Right atrium auricular region (tissue), 2 donors: ENCODE measurements around the gene PRKCH. TPM values are rescaled to one million over a fixed set of nuclear protein-coding genes. Genes with fewer than 3 reads are reported as not detected.

ENCODE experiments used
- DNase-seq: peaks from one replicate; pipeline ENCODE4 v3.0.0-alpha.2; 2019; ENCODE audit warnings: low spot score
- H3K27ac ChIP-seq, 2 donors: fragments of 200-600 bp; sonication (generic); 1 replicate in 1 of 2; 2 replicates in 1 of 2; pipeline ENCODE4 v1.5.1; 2016 to 2019
- H3K27me3 ChIP-seq, 2 donors: fragments of 200-600 bp; sonication (generic); one replicate each; pipeline versions ENCODE4 v1.5.1 to v1.6.0; 2017 to 2019
- H3K36me3 ChIP-seq: fragments of 200-600 bp; sonication (generic); one replicate; pipeline ENCODE4 v1.5.1; 2016
- H3K4me1 ChIP-seq, 2 donors: fragments of 200-600 bp; sonication (generic); one replicate each; pipeline versions ENCODE4 v1.5.1 to v1.6.0; 2017 to 2019
- H3K4me3 ChIP-seq, 2 donors: fragments of 200-600 bp; sonication (generic); 1 replicate in 1 of 2; 2 replicates in 1 of 2; pipeline ENCODE4 v1.5.1; 2017 to 2019; ENCODE audit warnings: mild to moderate bottlenecking in 1 of 2, moderate library complexity in 1 of 2
- H3K9me3 ChIP-seq, 2 donors: fragments of 200-600 bp; sonication (generic); one replicate each; pipeline ENCODE4 v1.5.1; 2019
- total RNA-seq, 2 donors: library from RNA; depleted of rRNA; stranded (reverse); fragments of >200 nt; gene quantifications; one replicate each; pipeline ENCODE4 v1.1.0, GENCODE V29; 2016
- TF ChIP-seq, protein P1 (sequence below), 2 donors: fragments of 200-600 bp; sonication (generic); IDR thresholded peaks; one replicate each; pipeline ENCODE4 v1.5.1; 2019; ENCODE audit warnings: antibody characterized with exemption in 2 of 2

The PRKCH gene
- total RNA-seq, 2 donors from 2014 or later, result 24.9 to 40.3 TPM

DNA sequence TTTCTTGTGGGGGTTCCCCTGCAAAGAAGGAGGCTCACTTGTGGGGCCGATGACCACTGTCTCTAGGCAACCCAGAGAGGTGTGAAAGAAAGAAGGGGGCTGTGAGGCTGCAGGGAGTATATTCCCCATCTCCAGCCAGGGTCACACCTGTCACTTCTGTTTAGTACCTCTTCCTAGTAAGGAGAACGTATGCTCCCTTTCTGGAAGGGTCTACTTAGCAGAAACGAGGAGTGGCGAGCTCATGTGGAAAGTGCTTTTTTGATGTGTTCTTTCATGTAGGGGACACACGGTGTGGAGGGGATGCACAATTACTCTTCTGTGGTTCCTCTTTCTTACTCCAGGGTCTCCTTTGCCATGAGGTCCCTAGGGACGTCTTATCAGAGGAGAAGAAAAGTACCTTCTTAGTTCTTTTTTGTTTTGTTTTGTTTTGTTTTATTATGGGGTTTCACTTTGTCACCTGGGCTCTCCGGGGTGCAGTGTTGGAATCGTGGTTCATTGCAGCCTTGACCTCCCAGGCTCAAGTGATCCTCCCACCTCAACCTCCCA lies 58.3 kb downstream of the PRKCH start:
- TF ChIP-seq, protein P1, sequence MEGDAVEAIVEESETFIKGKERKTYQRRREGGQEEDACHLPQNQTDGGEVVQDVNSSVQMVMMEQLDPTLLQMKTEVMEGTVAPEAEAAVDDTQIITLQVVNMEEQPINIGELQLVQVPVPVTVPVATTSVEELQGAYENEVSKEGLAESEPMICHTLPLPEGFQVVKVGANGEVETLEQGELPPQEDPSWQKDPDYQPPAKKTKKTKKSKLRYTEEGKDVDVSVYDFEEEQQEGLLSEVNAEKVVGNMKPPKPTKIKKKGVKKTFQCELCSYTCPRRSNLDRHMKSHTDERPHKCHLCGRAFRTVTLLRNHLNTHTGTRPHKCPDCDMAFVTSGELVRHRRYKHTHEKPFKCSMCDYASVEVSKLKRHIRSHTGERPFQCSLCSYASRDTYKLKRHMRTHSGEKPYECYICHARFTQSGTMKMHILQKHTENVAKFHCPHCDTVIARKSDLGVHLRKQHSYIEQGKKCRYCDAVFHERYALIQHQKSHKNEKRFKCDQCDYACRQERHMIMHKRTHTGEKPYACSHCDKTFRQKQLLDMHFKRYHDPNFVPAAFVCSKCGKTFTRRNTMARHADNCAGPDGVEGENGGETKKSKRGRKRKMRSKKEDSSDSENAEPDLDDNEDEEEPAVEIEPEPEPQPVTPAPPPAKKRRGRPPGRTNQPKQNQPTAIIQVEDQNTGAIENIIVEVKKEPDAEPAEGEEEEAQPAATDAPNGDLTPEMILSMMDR (IDR thresholded peaks at IDR 0.05), result no peak
- no peak for DNase-seq
- H3K4me1 ChIP-seq, result peaks cover 0 to 8% of the 10 kb centered on the region in 2 donors
- H3K27ac ChIP-seq, result no peak overlapping the region
- no peaks in the 10 kb centered on the region for H3K36me3 ChIP-seq
- H3K27me3 ChIP-seq, result no peaks in the 10 kb centered on the region
- peaks cover 0 to 16% of the 10 kb centered on the region in 2 donors for H3K9me3 ChIP-seq
- no peak overlapping the region for H3K4me3 ChIP-seq

DNA sequence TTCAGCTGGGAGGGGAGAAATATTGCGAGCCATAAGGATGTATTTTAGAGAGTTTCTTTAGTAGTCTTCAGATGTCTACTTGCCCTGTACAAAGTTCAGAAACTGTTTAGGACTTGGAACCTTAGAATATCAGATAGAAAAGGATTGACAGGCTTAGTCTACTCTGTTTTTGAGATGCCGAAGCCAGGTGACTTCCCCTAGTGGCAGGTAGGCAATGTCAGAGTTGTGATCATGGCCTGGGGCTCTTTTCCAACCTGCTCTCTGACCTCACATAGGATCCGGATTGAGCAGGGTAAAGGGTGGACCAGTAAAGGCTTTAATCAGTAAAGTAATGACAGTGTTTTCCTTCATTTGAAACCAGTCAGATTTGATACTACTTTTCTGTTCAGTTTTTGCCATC lies 59.6 kb downstream of the PRKCH start:
- no peak overlapping the region for H3K27ac ChIP-seq
- TF ChIP-seq, protein P1 (IDR thresholded peaks at IDR 0.05), result no peak
- no peaks in the 10 kb centered on the region for H3K36me3 ChIP-seq
- H3K9me3 ChIP-seq, result peaks cover 0 to 8% of the 10 kb centered on the region in 2 donors
- no peaks in the 10 kb centered on the region for H3K27me3 ChIP-seq
- H3K4me1 ChIP-seq, result peaks cover 0 to 20% of the 10 kb centered on the region in 2 donors
- H3K4me3 ChIP-seq, result no peak overlapping the region
- no peak for DNase-seq

DNA sequence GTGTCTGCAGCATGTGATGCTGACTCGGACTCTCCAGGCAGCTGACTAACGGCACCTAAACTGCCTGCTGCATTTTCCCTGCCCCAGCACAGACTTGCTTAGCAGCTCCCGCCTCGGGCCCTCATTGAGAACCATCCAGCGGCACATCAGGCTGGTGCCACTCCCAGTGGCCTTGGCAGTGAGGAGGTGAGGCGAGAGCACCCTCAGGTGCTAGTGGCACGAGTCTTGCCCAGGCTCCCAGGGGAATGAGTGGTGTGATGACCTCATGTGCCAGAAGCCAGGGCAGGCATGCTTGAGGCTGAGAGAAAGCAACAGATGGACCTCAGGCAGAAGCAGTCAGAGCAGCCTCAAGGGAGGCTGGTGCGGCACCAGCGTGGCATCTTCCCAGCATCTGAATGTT lies 60.2 kb downstream of the PRKCH start:
- Histone ChIP-seq H3K4me3 (no peak overlapping the region), H3K4me1 (peaks cover 0 to 26% of the 10 kb centered on the region in 2 donors), H3K36me3 (no peaks in the 10 kb centered on the region), H3K9me3 (peaks cover 0 to 2% of the 10 kb centered on the region in 2 donors), H3K27me3 (no peaks in the 10 kb centered on the region), H3K27ac (no peak overlapping the region)
- no peak for DNase-seq
- TF ChIP-seq, protein P1 (IDR thresholded peaks at IDR 0.05), result no peak

DNA sequence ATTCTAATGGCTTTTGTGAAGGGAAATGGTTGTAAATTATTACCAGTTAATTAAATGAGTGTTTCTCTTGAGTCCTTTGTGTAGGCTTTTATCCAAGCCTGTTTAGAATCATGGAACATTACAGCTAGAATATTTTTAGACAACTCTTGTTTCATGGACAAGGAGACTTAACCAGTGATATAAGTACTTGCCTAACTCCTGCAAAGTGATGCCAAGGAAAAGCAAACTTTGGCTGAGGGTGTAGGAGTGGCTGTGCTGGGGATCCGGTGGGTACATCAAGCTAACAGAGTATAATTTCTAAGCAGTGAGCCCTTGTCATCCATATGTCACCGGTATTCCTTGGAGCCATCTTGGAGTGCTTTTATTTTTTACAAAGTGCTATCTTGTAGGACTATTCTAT lies 61.5 kb downstream of the PRKCH start:
- no peaks in the 10 kb centered on the region for H3K27me3 ChIP-seq
- TF ChIP-seq, protein P1 (IDR thresholded peaks at IDR 0.05), result no peak
- no peaks in the 10 kb centered on the region for H3K36me3 ChIP-seq
- no peak overlapping the region for H3K4me3 ChIP-seq
- H3K9me3 ChIP-seq, result no peaks in the 10 kb centered on the region
- no peak overlapping the region for H3K27ac ChIP-seq
- peaks cover 0 to 35% of the 10 kb centered on the region in 2 donors for H3K4me1 ChIP-seq
- DNase-seq, result no peak

DNA sequence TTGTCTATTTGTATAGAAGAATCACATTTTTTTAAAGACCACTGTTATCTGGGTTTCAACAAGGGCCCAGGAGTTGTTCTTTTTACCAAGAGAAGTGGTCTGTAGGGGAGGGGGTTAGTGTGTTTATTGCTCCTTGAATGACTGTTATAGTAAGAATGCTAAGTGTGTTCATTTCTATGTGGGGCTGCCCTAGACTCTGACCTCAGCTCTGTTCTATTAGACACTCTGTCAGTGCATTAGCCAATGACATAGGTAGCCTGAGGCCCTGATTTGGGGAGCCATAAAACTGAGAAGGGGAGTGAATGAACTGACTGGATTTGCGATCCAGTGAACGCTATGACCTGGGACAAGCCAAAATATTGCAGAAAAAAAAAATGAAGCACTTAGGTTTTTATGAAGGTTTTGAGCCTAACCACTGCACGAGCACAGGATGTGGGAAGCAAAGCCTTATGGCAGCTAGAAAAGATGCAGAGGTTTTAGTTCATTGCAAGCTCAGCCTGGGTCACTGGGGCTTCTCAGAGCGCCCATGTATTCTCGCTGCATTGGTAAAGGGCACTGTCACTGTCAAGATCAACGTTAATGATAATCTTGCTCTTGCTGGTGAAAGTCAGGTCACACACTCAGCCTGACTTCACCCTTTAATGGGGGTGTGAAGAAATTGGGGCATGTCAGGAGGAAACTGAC lies 63.8 kb downstream of the PRKCH start:
- no peak overlapping the region for H3K27ac ChIP-seq
- TF ChIP-seq, protein P1 (IDR thresholded peaks at IDR 0.05), result no peak

More for the DNA sequence above, 63.8 kb downstream of the PRKCH start:
- Histone ChIP-seq H3K36me3 (no peaks in the 10 kb centered on the region), H3K27me3 (no peaks in the 10 kb centered on the region), H3K4me3 (no peak overlapping the region), H3K9me3 (no peaks in the 10 kb centered on the region), H3K4me1 (peaks cover 0 to 54% of the 10 kb centered on the region in 2 donors)
- DNase-seq, result no peak
